GM12864 (cell line): ENCODE measurements around the gene CCDC73.

Source experiments
- DNase-seq: peaks from one replicate; pipeline ENCODE4 v3.0.0-alpha.2; 2011; ENCODE audit warnings: low read depth
- H3K4me3 ChIP-seq: 2 replicates; pipeline ENCODE4 v1.5.1; 2011; ENCODE audit warnings: mild to moderate bottlenecking, low read depth, low read length, control low read depth
- CTCF ChIP-seq: IDR thresholded peaks from 2 replicates; pipeline ENCODE4 v1.5.1; 2011; ENCODE audit warnings: low read depth, mild to moderate bottlenecking, moderate library complexity, low read length, control low read depth, inconsistent platforms; ENCODE audit errors: missing control alignments

Gene CCDC73

DNA sequence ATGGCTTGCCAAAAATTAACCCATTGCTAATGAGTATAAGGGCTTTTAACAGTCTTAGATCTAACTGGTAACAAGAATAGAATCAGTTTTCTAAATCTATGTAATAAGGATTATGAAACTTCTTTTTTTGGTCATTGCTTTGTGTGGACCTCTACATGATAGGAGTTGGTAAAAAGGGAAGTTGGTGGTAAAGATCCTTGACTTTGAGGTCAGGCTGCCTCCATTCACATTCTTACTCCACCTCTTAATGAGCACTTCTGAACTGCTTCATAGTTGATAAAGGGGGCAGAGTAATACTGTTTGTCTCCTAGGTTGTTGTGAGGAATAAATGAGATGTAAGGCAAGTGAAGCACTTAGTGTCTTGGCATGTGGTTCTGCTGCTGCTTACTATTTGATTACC, 200.2 kb downstream of the CCDC73 start:
- no peak overlapping the region for H3K4me3 ChIP-seq
- no peak for DNase-seq
- no peak for TF ChIP-seq CTCF

- no peak overlapping the region; the same call in 1 of the 2 replicates for H3K4me3 ChIP-seq
- DNase-seq = no peak
- TF ChIP-seq CTCF = peak; percentile 23
These were observed 207.8 kb downstream of the CCDC73 start for GRCh38 chr11:32586576-32587190.

- TF ChIP-seq CTCF = no peak
- DNase-seq = no peak
- peak overlapping the region; percentile 96 for H3K4me3 ChIP-seq
These were observed 209.5 kb downstream of the CCDC73 start for GRCh38 chr11:32584921-32585320.

DNA sequence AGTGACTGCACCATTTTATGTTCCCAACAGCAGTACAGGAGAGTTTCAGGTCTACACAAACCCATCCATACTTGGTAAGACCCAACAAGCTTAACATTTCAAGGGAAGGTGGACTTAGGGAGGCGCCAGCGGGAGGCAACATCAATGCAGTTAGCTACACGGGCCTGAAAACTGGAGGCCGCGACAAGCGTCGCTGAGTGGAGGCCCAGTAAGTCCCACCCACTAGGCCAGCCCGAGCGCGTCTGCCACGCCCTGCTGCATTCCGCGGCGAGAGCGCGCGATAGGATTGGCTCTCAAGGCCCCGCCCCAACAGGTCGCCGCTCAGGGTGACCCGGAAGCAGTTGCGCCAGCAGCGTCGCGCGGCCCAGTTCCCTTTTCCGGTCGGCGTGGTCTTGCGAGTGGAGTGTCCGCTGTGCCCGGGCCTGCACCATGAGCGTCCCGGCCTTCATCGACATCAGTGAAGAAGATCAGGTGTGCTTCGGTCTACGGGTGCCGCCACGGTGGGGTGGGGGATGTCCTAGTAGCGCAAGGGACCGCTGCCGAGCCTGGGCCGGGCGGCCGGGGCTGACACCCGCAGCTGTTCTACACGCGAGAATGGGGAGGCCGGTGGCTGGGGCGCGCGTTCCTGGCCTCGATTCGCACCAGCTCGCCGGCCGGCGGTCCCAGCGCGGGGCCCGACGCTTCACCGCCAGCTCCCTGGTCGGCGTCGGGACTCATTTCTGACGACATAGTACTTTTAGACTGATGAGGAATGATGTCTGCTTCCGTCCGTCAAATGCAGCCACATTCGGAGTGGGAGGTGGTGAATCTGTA, 210.8 kb downstream of the CCDC73 start, which contains the start of gene EIF3M:
Gene EIF3M (plus strand): TSS at position 373 of the 813 bp plus-strand sequence. CDS start 57 bp downstream, at position 430.
- peak within 1 kb of the TSS; percentile 96 for H3K4me3 ChIP-seq
- TF ChIP-seq CTCF = no peak
- DNase-seq = peak; percentile 93

GRCh38 chr11:32581556-32581955, 212.9 kb downstream of the CCDC73 start:
- no peak for TF ChIP-seq CTCF
- DNase-seq = no peak
- no peak overlapping the region for H3K4me3 ChIP-seq

- no peak for TF ChIP-seq CTCF
- DNase-seq = no peak
- H3K4me3 ChIP-seq = no peak overlapping the region
These were observed 213.5 kb downstream of the CCDC73 start for GRCh38 chr11:32580967-32581366.
